Heart left ventricle (tissue), 13 donors: ENCODE results near the gene HIP1.

Experiments used
- POLR2A ChIP-seq, 2 donors: fragments of 450-650 bp; IDR thresholded peaks; one replicate each; pipeline ENCODE4 v1.6.1; 2017; ENCODE audit warnings: antibody characterized with exemption in 2 of 2, mild to moderate bottlenecking in 2 of 2, moderate library complexity in 2 of 2
- TF ChIP-seq, protein P1 (sequence below), 12 donors: fragments of 200-600 bp; sonication (generic) in 4 of 12; IDR thresholded peaks; one replicate each; pipeline versions ENCODE4 v1.5.0 to v1.8.0; 2018 to 2022; ENCODE audit warnings: antibody characterized with exemption in 12 of 12, mild to moderate bottlenecking in 5 of 12
- donor health status: ischemic (EF 13 %, LVEDD 7.1; RV severe dilation, severe dysfunction).
- donor health status: DM: no; HTN: yes; CAD: no.
- donor health status: DM: no; HTN: no; CAD: no.
- donor health status: ischemic (EF 25% LVEDD 6.9; RV normal size, moderate dysfunction).
- donor health status: ischemic (EF 25% LVEDD 5.7; RV mildly dilated, moderate dysfunction).
- donor health status: ischemic (EF 35%, LVEDD 5.7; RV mildly dilated, moderate dysfunction).
- donor health status: nonischemic (EF 11% LVEDD 7.7; RV severe dilation, severe dysfunction).
- donor health status: DM: yes; HTN: yes; CAD: no.
- donor health status: PGD.
- donor health status: ischemic (EF 29% LVEDD 5.4; RV normal size, mild dysfunction).
- donor health status: nonischemic (EF 23%, LVEDD 6.1; RV moderate dilation, normal function).

DNA sequence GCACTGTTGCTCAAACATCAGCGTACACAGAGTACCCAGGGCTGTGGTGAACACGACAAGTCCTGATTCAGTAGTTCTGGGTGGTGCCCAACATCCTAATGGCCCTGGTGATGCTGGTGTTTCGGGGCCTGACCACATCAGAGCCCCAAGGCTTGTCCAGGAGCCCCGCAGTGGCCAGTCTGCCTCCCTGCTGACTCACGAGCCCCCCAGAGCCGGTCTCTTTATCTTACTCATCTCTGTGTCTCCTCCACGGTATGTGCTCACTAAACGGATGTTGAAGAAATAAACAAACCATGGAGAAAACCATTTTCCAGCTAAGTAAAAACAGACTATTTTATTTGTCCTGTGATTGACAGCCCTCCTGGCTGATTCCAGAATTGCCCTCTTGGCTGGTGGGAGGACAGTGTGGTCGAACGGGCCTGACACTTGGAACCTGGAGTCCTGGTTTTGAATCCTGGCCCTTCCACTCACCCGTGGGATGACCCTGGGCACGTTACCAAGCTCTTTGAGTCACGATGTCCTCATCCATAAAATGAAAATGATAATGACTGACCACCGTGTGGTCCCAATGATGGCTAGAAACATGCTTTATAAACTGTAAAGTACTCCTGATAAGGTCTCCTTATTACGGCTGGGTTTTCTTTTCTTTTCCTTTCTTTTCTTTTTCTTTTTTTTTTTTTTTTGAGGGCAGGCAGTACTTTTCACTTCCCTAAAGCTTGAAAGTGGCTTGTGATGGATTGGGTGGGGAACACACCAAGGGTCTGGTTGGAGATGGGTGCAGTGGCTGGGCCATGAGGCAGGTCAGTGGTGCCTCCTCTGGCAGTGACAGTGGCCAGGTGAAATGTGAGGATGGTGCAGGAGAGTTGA is 5.7 kb downstream of the HIP1 start:
- TF ChIP-seq, protein P1, sequence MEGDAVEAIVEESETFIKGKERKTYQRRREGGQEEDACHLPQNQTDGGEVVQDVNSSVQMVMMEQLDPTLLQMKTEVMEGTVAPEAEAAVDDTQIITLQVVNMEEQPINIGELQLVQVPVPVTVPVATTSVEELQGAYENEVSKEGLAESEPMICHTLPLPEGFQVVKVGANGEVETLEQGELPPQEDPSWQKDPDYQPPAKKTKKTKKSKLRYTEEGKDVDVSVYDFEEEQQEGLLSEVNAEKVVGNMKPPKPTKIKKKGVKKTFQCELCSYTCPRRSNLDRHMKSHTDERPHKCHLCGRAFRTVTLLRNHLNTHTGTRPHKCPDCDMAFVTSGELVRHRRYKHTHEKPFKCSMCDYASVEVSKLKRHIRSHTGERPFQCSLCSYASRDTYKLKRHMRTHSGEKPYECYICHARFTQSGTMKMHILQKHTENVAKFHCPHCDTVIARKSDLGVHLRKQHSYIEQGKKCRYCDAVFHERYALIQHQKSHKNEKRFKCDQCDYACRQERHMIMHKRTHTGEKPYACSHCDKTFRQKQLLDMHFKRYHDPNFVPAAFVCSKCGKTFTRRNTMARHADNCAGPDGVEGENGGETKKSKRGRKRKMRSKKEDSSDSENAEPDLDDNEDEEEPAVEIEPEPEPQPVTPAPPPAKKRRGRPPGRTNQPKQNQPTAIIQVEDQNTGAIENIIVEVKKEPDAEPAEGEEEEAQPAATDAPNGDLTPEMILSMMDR (IDR thresholded peaks at IDR 0.05), result no peak
- no peak for TF ChIP-seq POLR2A (IDR thresholded peaks at IDR 0.05)
